SIG-M5 treated with dmso at 0.1 percent for 504 hours (cell line): ENCODE data around the gene CDKN2A.

ENCODE experiments used
- DNase-seq: peaks from one replicate; lab custom pipeline; 2025; ENCODE audit not compliant: unreplicated experiment; lab: John Stamatoyannopoulos, UW

Gene CDKN2A

DNA sequence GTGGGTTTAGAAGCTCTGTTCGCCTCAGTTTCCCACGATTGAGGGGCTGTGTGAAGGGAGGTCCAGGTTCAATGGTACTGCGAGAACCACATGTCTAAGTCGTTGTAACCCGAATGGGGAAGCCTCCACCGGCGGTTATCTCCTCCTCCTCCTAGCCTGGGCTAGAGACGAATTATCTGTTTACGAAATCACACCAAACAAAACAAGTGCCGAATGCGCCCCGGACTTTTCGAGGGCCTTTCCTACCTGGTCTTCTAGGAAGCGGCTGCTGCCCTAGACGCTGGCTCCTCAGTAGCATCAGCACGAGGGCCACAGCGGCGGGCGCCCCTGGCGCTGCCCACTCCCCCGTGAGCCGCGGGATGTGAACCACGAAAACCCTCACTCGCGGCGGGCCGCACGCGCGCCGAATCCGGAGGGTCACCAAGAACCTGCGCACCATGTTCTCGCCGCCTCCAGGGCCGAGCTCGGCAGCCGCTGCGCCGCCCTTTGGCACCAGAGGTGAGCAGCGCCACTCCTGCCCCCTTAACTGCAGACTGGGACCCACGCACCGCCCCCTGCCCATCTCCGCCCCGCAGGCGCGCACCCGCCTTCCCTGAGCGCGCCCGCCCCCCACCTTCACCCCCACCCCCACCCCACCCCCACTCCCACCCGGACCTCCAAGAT, at the start of gene CDKN2A:
Gene CDKN2A (minus strand): TSS at position 500 of the 663 bp plus-strand sequence.
- peak; percentile 61 for DNase-seq

- DNase-seq: no peak
Observed at GRCh38 chr9:22043928-22044327, 49.7 kb upstream of the CDKN2A start.

- DNase-seq: no peak
Observed at GRCh38 chr9:22041775-22042174, 47.6 kb upstream of the CDKN2A start.

DNA sequence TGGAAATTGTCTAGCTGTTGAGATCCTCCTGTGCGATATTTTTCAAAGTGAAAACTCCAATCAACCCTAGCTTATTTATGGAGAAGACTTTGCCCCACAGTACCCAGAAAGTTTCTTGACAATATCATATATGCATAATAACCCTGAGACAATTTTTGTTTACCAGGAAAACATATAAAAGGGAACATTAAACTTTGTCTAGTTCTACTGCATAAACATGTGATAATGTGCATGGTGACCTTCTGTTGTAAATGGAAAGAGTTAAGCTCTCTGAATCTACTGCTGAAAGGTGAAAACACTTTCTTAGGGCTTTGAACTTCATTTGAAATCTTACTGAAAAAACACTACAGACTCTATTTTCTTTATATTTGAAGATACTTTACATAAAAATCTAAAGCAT, 47.2 kb upstream of the CDKN2A start:
- DNase-seq: no peak

GRCh38 chr9:22040760-22041159, 46.6 kb upstream of the CDKN2A start:
- DNase-seq: no peak

GRCh38 chr9:22039258-22039657, 45.1 kb upstream of the CDKN2A start:
- DNase-seq: no peak

GRCh38 chr9:22037954-22038690, 43.9 kb upstream of the CDKN2A start:
- peak; percentile 39 for DNase-seq

- DNase-seq: no peak
Observed at GRCh38 chr9:22036866-22037626, 42.9 kb upstream of the CDKN2A start.

DNA sequence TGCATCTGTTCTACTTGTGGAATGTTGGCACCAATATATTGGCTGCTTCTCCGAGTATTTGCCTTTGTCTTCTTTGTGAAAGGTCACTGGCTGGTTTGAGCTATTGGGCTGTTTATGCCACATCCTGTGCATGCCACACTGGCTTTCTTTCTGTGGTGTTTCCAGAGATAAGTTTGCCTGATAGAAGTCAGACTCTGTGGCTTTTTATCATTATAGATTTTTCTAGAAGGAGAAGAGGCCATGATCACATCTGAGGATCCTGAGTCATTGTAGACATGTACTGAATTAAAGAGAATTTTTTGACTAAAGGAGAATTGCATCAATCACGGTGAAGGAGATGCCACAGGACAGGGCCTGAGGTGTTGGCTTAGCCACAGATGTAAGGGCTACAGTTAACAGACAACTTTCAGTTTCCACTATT, 41.4 kb upstream of the CDKN2A start:
- DNase-seq: no peak

GRCh38 chr9:22033012-22033630, 38.9 kb upstream of the CDKN2A start:
- no peak for DNase-seq

GRCh38 chr9:22031655-22032411, 37.6 kb upstream of the CDKN2A start:
- DNase-seq: peak; percentile 24

DNA sequence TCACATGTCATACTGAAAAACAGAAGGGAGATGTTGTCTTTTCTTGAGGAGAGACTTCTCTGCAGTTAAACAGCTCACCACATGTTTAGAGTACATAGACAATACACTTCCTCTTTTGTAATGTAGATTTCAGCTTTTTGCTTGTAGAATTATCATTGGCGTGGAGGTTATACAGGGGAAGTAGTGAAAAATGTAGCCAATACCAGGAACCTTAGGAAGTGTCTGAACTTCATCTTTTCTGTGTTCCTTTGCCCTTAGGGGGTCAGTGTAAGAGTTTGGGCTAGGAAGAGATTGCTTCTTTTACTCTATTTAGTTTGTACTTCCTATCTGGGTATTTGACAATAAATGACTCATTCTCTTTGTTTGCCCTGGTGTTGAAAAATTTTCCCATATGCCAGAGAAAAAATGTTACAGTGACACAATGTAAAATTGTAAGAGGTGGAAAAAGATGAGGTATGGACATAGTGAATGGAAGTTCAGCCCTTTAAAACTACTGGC, 36.0 kb upstream of the CDKN2A start:
- peak; percentile 99 for DNase-seq

DNA sequence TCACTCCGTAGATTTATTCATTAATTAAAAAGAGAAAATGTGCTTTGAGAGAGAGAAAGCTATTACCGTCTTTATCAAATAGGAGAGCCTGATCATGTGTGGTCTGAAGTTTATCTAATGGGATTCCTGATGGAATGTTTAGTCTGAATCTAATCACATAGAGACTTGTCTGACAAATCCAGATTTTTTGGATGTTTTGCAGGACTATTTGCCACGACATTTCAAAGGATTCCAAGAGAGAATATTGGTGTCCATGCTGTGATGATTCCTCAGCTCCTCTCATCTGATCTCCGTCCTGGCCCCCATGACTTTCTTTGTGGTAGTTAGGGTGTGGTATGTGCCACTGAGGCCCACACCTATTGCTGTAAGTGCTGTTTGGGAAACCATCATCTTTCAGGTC, 35.0 kb upstream of the CDKN2A start:
- DNase-seq: no peak

DNA sequence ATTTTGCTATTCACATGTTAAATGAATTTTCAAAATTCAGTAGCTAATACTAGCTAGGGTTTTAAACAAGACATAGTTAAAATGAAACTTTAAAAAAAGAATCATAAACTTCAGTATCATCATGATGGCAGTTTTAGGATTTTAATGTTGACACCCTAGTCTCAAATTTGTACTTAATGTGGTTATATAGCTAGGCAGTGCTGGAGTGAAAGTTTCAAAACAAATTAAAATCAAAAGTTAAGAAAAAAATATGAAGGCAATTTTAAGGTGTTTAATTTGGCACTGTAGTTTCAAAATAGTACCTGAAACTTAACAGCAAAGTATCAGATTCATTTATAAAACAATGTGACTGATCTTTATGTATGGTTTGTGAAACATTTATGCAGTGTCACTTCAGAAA, 34.2 kb upstream of the CDKN2A start:
- DNase-seq: no peak

DNA sequence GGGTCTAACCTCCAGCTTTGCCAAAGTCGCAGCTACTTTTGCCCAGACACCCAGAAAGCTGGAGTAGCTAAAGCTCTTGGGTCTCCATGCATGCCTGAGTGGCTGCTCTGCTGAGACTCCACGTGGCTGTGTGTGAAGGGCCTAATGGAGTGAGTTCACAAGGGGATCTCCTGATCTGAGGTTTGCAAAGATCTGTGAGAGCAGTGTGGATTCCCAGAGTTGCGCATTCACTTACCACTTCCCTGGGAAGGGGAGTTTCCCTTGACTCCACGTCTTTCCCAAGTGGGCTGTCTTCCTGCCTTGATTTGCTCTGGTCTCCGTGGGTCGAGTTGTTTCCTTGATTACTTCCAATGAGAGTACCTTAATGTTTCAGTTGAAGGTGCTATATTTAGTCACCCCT, 32.5 kb upstream of the CDKN2A start:
- no peak for DNase-seq

DNA sequence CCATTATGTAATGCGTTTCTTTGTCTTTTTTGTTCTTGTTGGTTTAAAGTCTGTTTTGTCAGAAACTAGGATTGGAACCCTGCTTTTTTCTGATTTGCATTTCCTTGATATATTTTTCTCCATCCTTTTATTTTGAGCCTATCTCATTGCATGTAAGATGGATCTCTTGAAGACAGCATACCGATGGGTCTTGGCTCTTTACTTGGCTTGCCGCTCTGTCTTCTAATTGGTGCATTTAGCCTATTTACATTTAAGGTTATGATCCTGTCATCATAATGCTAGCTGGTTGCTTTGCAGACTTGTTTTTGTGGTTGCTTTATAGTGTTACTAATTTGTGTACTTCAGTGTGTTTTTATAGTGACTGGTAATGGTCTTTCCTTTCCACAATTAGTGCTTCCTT, 28.2 kb upstream of the CDKN2A start:
- no peak for DNase-seq

DNA sequence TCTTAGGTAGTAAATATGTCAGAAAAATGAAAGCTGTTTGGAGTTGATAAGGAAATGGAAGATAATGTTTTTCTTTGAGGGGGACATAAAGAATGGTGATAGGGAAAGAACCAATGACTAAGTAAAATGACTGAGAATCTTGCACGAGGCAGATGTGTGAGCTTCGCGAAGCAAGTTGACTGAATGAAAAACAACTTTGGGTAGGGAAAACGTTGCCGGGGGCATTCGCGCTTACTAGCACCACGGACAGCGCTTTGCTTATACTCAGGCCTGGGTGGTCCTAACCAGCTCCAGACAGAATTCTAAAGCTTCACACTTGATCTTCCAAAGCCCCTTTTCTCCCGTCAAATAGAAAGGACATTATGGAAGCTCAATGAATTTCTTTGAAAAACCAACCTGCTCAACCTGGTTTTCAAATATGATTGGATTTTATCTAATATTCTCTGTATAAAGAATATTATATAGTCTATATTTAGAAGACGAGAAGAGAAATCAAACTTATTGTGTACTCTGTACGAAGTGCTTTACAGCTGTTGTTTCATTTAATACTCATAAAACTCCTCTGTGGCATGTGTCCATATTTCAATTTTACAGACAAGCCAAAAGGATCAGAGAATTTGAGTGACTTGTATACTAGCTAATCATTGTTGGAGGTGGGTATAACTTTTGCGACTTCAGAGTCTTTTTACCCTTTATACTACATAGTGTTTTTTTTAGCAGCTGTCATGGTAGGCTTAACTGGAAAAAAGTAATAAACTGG, 16.9 kb upstream of the CDKN2A start:
- no peak for DNase-seq

DNA sequence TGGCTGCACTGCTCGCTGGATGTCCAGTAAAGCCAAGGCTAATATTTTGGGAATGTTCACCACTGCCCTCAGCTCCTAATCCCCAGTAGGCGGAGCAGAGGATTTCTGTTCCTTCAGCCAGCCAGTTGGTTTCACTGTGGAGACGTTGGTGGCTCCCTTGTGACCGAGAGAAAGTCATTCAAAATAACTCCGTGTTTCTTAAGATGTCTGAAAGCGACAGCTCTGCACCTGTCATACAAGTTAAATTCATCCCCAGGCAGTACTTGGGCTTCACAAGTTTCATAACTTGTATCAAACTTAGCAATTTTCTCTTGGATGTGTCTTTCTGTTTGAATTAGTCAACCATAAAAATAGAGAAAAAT, 15.3 kb upstream of the CDKN2A start:
- DNase-seq: peak; percentile 68

GRCh38 chr9:22008717-22009505, 14.7 kb upstream of the CDKN2A start, which contains the start of gene CDKN2B:
Gene CDKN2B, minus strand, starts transcription at chr9:22009305. Its CDS starts 352 bp downstream, at chr9:22008953.
- peak; percentile 74 for DNase-seq
